GM15510 (cell line): ENCODE results near the gene HAGH.

ENCODE experiments used
- POLR2A ChIP-seq: IDR thresholded peaks from 3 replicates; pipeline ENCODE4 v1.6.1; 2011; ENCODE audit warnings: borderline replicate concordance; ENCODE audit not compliant: insufficient read length; ENCODE audit errors: extremely low read depth

Gene HAGH

GRCh38 chr16:1800701-1801100 lies 25.9 kb downstream of the HAGH start:
- no peak for TF ChIP-seq POLR2A

GRCh38 chr16:1794908-1795666 lies 31.5 kb downstream of the HAGH start:
- no peak for TF ChIP-seq POLR2A

- TF ChIP-seq POLR2A = no peak
Measured at GRCh38 chr16:1794221-1794871, 32.3 kb downstream of the HAGH start.

- no peak for TF ChIP-seq POLR2A
Measured at GRCh38 chr16:1793578-1794220, 32.9 kb downstream of the HAGH start, which contains the start of gene IGFALS. TSS of gene IGFALS (minus strand) at chr16:1793705. CDS start at chr16:1793652, 53 bp downstream.

GRCh38 chr16:1792836-1793577 lies 33.6 kb downstream of the HAGH start:
- no peak for TF ChIP-seq POLR2A

GRCh38 chr16:1791943-1792812 lies 34.4 kb downstream of the HAGH start:
- TF ChIP-seq POLR2A = no peak

- no peak for TF ChIP-seq POLR2A
Measured at GRCh38 chr16:1791256-1791942, 35.2 kb downstream of the HAGH start.

GRCh38 chr16:1790611-1791255 lies 35.9 kb downstream of the HAGH start:
- TF ChIP-seq POLR2A = no peak

- TF ChIP-seq POLR2A = no peak
Measured at GRCh38 chr16:1790261-1790610, 36.4 kb downstream of the HAGH start.

GRCh38 chr16:1789643-1790045 lies 37.0 kb downstream of the HAGH start:
- TF ChIP-seq POLR2A = no peak

GRCh38 chr16:1788708-1789100 lies 37.9 kb downstream of the HAGH start:
- no peak for TF ChIP-seq POLR2A

- no peak for TF ChIP-seq POLR2A
Measured at GRCh38 chr16:1788095-1788707, 38.4 kb downstream of the HAGH start.
